HG03045 (cell line): ENCODE data around the gene ANTXR1.

Experiments used
- ATAC-seq: cut with Tn5 transposase; IDR thresholded peaks from one replicate; pipeline ENCODE4 v1.9.1; 2021; ENCODE audit warnings: mild to moderate bottlenecking, moderate library complexity; ENCODE audit not compliant: unreplicated experiment

The ANTXR1 gene

DNA sequence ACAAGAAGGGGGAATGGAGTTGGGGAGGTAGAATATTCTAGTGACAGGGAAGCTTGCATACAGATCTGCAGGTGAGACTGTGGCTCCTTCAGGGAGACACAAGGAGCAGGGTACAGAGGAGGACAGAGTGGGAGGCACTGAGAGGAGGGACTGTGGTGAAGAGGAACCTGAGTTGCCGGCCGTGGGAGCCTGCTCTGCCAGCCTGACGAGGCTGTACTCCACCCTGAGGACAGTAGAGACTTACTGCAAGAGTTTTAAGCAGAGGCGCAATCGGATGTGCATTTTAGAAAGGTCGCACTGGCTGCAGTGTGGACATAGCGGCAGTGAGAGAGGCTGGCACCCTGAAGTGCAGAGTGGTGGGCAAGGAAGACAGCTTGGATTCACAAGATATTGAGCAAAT, 188.3 kb downstream of the ANTXR1 start:
- no peak for ATAC-seq

- no peak for ATAC-seq
Observed at GRCh38 chr2:69202327-69202726, 189.3 kb downstream of the ANTXR1 start.

GRCh38 chr2:69203166-69203985, 190.4 kb downstream of the ANTXR1 start:
- ATAC-seq: no peak

DNA sequence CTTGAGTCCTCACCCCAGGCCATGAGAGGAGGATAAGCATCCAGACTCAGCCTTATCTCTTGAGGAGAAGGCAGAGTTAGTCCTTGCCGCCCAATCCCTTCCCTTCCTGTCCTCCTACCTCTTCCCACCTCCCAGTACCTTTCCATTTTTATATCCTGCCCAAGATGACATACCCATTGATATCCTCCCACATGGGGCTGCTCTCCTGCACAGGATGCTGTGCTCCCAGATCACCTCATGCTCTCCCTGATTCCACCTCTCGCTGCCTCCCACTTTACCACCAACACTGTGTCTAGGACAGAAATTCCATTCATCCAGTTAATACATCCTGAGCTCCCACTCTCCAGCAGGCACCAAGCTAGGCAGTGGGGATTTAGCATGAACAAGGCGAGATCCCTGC, 191.7 kb downstream of the ANTXR1 start:
- no peak for ATAC-seq

DNA sequence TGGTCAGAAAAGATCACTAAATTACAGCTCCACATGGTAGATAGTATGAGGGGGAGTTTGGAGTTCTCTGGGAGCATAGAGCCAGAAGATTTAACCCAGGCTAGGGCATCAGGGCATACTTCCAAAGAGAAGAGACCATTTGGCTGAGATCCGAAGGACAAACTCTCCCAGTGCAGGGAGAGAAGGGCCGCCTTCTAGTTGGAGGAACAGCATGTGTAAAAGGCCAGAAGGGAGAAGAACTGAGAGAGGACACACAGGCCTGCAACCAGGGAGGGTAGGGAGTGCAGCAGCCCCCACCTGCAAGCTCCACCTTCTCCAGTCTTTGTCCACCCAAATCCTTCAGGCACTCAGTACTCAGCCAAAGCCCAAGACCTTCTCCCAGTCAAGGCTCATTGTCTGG, 192.1 kb downstream of the ANTXR1 start:
- no peak for ATAC-seq

DNA sequence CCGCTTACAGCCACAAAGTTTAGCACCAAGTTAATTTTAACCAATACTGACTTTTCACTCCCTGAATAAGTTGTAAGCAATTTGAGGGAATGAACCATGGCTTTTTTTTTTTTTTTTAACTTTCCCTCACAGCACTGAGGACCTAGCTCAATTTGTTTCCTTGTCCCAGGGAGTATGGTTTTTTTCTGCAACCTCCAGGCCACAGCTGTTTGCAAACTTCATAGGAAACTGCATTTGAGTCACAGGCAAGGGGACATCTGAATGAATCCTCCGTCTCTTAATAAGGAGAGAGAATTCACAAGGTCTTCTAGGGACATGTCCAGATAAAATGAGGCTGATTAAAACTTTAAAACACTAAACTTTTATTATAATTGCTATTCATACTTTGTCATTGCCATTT, 192.5 kb downstream of the ANTXR1 start:
- ATAC-seq: no peak

DNA sequence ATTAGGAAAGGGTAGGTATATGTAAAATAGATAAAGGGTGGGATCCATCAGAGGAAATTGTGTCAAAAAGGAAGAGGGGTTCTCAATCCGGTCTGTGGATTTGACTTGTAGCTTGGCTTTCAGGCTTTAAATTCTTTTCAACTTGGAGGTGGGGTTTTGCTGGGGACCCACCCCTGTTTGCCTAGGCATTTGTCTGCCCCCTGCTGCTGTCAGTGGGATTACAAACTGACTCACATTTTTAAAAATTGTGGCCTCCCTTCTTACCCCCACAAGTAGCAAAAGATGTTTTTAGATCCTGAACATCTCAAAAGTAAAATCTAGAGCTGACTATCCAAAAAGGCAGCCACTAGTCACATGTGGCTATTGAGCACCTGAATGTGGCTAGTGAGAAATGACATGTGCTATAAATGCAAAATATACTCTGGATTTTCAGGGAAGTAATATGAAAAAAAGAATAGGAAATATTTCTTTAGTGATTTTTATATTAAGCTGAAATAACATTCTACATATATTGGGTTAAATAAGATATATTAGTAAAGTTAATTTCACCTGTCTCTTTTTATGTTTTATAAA, 195.1 kb downstream of the ANTXR1 start:
- no peak for ATAC-seq

DNA sequence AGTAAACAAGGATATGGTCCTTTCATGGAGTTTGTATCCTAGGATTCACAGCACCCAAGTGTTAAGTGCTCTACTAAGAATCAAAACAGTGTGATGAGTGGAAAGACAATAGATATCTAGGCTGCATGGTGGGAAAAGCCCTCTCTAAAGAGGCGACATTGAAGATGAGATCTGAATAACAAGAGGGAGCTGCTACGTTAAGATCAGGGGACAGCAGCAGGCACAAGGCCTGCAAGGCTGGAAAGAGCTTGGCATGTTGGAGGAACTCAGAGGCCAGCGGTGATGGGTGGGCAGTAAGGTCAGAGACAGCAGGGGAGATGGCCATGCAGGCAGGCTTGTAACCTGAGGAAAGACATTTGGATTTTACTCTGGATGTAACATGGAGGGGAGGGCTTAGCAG, 196.5 kb downstream of the ANTXR1 start:
- no peak for ATAC-seq

- ATAC-seq: no peak
Observed at GRCh38 chr2:69210385-69210784, 197.4 kb downstream of the ANTXR1 start.

DNA sequence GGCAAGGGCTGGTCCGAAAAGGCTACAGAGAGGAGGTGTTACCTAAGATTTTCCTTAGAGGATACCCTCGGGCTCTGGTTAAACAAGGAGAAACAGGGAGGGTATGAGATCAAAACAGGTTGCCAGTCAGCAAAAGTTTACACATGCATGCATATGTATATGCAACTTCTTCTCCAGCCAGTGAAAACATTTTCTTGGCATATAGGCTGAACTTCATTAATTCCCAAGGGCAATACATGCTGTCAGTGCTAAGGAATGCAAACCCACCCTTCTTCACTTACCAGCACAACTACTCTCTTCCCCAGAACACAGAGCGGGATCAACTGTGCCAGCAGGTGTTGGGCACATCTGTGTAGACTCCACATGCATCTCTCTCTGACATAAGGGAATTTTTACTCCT, 198.1 kb downstream of the ANTXR1 start:
- ATAC-seq: no peak

DNA sequence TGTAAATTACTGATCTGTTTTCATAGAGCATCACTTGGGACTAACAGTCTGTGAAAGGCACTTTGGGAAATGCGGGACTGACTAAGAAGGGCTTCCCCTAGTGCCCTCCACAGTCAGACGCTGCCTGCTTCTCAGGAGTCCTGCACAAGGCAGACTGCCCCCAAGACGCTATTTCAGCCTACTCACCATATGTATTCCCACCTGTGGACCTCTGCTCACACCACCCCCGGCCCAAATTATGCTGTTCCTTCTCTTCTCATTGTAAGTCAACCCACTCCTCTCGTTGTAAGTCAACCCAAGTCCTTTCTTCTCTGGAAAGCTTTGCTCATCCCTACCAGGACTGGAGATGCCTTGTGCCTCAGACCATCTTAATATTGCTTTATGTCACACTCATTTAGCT, 198.7 kb downstream of the ANTXR1 start:
- ATAC-seq: no peak

DNA sequence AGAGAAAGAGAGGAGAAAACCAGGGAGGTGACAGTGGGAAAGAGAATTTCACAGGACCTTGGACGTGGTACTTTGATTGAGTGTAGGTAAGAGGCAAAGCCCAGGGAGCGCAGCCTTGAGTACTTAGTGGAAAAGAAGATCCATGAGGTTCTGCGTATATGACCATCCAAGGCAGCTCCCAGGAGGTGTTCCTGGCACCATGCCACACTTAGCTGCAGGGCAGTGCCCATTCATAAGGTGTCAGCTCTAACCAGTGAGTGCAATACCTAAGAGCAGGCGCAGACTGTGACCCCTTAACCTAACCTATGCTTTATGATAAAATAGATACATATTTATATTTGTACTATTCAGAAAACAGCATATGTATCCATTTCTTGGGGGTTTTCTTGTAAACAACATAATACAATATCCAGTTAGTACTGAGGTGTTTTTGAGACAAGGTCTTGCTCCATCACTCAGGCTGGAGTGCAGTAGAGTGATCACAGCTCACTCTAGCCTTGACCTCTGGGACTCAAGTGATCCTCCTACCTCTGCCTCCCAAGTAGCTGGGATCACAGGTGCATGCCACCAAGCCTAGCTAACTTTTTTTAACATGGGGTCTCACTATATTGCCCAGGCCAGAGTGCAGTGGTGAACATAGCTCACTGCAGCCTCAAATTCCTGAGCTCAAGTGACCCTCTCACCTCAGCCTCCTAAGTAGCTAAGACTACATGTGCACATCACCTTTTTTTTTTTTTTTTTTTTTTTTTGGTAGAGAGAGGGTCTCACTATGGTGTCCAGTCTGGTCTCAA, 199.5 kb downstream of the ANTXR1 start:
- ATAC-seq: no peak

DNA sequence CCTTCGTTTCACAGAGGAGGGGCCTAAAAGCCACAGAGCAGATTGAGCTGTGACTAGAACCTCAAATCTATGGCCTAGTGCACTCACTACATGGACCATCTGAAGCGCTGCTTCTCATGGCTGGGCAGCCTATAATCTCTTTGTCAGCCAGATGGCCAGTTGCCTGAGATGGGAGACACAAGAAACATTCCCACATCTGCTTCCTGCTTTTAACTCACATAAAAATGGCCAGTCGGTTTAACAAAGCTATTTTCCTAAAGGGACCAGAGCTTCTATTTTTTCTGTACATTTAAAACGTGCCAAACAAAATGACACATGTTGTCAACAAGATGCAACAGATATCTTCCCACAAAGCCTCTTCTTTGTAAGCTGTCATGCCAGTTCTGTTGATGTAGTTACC, 200.2 kb downstream of the ANTXR1 start:
- ATAC-seq: no peak

DNA sequence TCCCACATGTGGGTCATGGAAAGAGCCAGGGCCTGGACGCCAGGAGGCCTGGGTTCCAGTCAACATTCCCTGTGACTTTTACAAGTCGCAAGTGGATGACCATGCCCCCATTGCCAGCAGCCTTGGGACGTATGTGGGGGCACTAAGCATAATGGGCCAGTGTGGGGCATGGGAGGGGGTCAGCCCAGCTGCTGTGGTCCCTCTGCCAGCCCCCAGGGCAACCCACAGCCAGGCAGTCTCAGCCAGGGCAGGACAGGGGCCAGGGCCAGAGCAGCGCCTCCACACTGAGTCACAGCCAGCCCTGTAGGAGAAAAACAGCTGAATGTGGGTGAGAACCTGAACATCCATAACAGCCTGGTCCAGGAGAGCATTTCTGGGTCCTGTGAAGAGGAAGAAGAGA, 200.8 kb downstream of the ANTXR1 start:
- ATAC-seq: no peak

DNA sequence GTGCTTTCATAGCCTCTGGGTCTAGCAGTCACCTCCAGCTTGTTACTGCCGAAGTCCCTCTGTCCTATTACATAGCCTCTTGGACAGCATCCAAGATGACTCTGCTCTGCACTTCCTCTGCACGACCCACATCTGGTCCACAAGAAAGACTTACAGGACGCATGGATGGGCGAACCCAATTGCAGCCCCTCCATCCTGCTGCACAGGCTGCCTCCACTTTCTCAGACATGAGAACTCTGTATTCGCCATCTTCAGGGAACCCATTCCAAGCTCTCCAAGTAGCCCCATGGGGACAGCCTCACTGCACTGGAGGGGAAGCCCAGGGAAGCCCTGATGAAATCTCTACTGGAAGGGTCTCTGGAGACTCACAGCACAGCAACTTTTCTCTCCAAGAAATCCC, 201.9 kb downstream of the ANTXR1 start:
- no peak for ATAC-seq

DNA sequence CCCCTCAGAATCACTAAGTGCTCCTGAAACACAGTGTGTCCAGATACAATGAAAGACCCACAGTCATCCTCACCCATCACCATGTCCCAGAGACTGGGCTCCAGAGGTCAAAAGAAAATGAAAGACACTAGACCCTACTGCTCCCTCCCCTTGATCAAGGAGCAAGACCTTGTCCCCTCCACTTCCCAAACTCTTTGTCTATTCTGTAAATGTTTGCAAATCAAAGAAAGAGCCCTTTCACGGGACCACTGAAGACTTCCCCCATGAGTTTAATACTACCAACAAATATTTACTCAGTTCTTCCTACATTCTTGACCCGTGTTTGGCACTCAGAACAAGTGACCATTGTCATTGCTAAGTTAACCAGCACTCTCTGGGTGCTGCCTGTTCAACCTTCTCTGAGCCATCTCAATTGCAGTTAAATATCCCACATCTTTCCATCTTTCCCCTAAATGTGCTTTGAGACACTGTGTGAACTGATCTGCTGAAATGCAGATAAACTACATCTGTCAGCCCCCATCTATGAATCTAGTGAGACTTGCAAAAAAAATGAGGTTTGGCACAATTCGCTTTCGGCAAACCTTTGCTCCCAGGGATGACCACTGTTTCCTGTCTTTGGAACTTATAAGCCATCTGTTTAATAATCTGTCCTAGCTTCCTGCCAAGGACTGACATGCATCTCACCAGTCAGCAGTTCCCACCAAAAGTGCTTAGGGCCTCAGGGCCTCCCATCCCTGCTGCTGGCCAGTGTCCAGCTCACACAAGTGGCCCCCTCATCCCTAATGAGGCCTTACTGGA, 203.8 kb downstream of the ANTXR1 start:
- no peak for ATAC-seq

DNA sequence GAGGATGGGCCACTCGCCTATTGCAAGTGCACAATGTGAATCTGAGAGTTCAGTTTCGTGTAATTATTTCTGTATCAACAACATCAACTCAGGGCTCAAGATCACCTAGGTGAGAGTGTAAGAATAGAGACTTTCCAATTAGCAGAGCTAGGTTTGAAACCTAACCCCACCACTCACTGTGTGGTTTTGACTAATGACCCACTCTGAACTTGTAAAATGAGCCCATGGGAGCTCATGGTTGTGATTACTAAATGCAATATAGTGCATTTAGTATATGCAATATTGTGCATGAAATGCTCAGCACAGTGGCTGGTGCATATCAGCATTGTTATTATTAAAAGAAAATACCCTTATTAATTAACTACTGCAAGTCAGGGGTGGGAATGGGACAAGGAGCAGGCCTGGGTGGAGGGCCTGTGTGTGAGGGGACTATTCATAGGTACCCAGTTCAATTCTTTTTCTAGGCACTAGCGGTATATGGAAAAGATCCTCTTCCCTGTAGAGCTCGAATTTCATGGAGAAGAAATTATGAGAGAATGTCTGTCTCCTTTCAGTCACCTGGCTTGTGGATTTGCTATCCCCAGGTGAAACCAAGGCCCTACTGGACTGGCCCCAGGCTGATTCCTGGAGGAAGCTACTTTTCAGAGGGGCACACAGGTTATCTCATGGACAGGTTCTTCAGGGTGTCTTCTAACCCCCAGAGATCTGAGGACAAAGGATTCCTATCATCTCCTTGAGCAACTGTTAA, 204.5 kb downstream of the ANTXR1 start:
- no peak for ATAC-seq

GRCh38 chr2:69221512-69221911, 208.5 kb downstream of the ANTXR1 start:
- no peak for ATAC-seq

DNA sequence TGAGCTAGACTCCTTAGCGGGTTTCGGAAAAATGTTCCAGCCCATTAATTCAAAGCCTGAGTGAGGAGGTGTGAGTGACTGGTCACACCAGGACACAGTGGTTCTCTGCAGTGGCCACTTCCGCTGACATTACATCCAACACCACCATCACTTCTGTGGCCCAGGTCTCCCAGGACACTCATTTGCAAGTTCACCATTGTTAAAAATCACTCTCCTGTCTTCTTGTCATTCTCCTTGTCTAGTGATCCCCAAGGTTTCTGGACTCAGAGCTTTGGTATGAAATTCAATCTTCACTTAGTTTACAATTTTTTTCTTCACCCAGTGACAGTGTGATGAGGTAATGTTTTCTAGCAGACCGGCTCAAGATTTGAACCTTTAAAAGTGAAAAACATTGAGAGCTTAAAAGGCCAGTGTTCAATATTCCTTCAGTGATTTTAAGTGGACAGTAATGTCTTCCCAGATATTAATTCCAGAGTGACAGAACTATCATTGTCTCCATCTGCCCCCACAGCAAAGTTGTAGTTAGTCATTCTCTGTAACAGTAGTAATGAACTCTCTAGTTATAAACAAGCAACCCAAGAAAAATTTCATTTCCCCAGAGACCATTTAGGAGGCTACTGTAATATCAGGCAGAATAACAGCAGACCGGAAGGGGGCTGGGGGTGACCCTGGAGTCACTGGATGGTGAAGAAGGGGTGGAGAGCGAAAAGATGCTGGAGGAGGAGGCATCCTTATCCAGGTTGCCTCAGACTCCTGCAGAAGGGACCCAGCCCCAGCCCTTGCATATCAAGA, 209.2 kb downstream of the ANTXR1 start:
- ATAC-seq: no peak
